ENCODE data around the gene OPTC. TPM values are rescaled to one million over a fixed set of nuclear protein-coding genes. Genes with fewer than 3 reads are reported as not detected.

Gene OPTC
- total RNA-seq, 3 donors from 2014 or later: not detected

DNA sequence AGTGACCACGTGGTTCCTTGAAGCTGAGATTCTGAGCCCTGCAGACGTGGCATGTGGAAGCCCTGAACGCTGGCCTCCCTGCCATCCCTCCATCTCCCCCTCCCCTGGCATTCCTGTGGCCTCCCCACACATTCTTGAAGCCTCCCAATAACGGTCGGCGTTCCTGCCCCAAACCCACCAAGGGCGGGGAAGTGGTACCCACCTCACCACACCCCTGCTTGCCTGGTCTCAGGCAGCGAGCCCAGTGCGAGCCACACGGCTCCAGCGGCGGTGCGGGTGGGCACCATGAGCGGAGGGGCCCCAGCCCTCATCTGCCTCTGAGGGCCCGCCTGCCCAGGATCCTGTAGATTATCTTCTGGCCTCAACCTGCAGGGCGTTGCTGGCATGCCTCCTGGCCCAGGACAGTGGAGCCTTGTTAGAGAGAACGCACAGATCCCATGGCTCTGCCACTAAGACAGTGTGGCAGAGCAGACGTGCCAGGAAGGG lies 38.9 kb upstream of the OPTC start:
- no peak overlapping the region for H3K4me3 ChIP-seq
- no peaks in the 10 kb centered on the region for H3K27me3 ChIP-seq
- no peaks in the 10 kb centered on the region for H3K9me3 ChIP-seq
- no peak for TF ChIP-seq POLR2AphosphoS5 (IDR thresholded peaks at IDR 0.05)
- TF ChIP-seq, protein P1, sequence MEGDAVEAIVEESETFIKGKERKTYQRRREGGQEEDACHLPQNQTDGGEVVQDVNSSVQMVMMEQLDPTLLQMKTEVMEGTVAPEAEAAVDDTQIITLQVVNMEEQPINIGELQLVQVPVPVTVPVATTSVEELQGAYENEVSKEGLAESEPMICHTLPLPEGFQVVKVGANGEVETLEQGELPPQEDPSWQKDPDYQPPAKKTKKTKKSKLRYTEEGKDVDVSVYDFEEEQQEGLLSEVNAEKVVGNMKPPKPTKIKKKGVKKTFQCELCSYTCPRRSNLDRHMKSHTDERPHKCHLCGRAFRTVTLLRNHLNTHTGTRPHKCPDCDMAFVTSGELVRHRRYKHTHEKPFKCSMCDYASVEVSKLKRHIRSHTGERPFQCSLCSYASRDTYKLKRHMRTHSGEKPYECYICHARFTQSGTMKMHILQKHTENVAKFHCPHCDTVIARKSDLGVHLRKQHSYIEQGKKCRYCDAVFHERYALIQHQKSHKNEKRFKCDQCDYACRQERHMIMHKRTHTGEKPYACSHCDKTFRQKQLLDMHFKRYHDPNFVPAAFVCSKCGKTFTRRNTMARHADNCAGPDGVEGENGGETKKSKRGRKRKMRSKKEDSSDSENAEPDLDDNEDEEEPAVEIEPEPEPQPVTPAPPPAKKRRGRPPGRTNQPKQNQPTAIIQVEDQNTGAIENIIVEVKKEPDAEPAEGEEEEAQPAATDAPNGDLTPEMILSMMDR (IDR thresholded peaks at IDR 0.05): no peak
- TF ChIP-seq POLR2A (IDR thresholded peaks at IDR 0.05): no peak
- H3K4me1 ChIP-seq: no peaks in the 10 kb centered on the region
- no peak for DNase-seq (ENCODE audit: low spot score in 2 of 2)
- H3K27ac ChIP-seq: no peak overlapping the region
- intact Hi-C loops (cut with DNase I; ENCODE audit: low total_unique reads): no loop called here
- no peaks in the 10 kb centered on the region for H3K36me3 ChIP-seq

GRCh38 chr1:203455706-203456105 lies 38.2 kb upstream of the OPTC start:
- TF ChIP-seq, protein P1 (IDR thresholded peaks at IDR 0.05): no peak
- no peak for TF ChIP-seq POLR2AphosphoS5 (IDR thresholded peaks at IDR 0.05)
- no peak for TF ChIP-seq POLR2A (IDR thresholded peaks at IDR 0.05)
- Histone ChIP-seq H3K4me1 (no peaks in the 10 kb centered on the region), H3K36me3 (no peaks in the 10 kb centered on the region), H3K27ac (no peak overlapping the region), H3K27me3 (no peaks in the 10 kb centered on the region), H3K4me3 (no peak overlapping the region), H3K9me3 (no peaks in the 10 kb centered on the region)
- no peak for DNase-seq (ENCODE audit: low spot score in 2 of 2)
- intact Hi-C loops (cut with DNase I; ENCODE audit: low total_unique reads): no loop called here

GRCh38 chr1:203456577-203456976 lies 37.4 kb upstream of the OPTC start:
- H3K4me1 ChIP-seq: no peaks in the 10 kb centered on the region
- H3K4me3 ChIP-seq: no peak overlapping the region
- intact Hi-C loops (cut with DNase I; ENCODE audit: low total_unique reads): no loop called here
- DNase-seq (ENCODE audit: low spot score in 2 of 2): no peak
- no peaks in the 10 kb centered on the region for H3K36me3 ChIP-seq
- TF ChIP-seq POLR2A (IDR thresholded peaks at IDR 0.05) (no peak), POLR2AphosphoS5 (IDR thresholded peaks at IDR 0.05) (no peak)
- TF ChIP-seq, protein P1 (IDR thresholded peaks at IDR 0.05): no peak
- no peaks in the 10 kb centered on the region for H3K27me3 ChIP-seq
- H3K9me3 ChIP-seq: no peaks in the 10 kb centered on the region
- H3K27ac ChIP-seq: no peak overlapping the region

DNA sequence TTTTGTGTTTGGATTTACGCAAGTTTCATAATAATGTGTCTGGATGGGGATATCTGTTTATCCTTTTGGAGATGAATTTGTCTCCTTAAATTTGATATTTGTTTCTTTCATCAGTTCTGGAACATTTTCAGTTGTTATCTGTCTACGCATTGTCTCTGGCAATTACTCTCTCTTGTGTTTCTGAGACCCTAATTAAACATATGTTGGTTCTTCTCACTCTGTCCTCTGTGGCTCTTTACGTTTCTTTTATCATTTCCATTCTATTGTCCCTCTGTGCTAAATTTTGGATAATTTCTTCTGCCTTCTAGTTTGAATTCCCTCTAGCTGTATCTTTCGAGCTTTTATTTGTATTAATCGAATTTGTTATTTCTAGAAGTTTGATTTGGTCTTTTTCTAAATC lies 35.9 kb upstream of the OPTC start:
- H3K36me3 ChIP-seq: no peaks in the 10 kb centered on the region
- no peaks in the 10 kb centered on the region for H3K9me3 ChIP-seq
- no peak overlapping the region for H3K27ac ChIP-seq
- TF ChIP-seq POLR2A (IDR thresholded peaks at IDR 0.05): no peak
- TF ChIP-seq, protein P1 (IDR thresholded peaks at IDR 0.05): no peak
- no peak for TF ChIP-seq POLR2AphosphoS5 (IDR thresholded peaks at IDR 0.05)
- H3K27me3 ChIP-seq: no peaks in the 10 kb centered on the region
- no peak for DNase-seq (ENCODE audit: low spot score in 2 of 2)
- H3K4me1 ChIP-seq: no peaks in the 10 kb centered on the region
- H3K4me3 ChIP-seq: no peak overlapping the region
- intact Hi-C loops (cut with DNase I; ENCODE audit: low total_unique reads): no loop called here

DNA sequence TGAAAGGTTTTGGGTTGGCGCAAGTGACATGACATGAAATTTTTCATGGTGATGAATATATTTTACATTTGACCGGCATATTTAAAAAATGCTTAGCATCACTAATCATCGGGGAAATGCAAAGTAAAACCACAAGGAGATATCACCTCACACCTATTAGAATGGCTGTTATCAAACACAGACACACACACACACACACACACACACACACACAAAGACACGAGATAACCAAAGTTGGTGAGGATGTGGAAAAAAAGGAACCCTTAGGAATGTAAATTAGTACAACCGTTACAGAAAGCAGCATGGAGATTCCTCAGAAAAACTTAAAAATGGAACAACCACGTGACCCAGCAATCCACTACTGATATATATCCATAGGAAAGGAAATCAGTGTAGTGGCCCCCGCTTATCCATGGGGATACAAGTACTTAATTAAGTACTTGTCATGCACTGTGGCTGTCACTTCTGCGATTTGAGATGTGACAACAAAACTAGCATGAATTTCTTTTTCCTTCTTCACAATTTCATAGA lies 34.2 kb upstream of the OPTC start:
- intact Hi-C loops (cut with DNase I; ENCODE audit: low total_unique reads): no loop called here

More for the DNA sequence above, 34.2 kb upstream of the OPTC start:
- Histone ChIP-seq H3K4me1 (peaks cover 7 to 9% of the 10 kb centered on the region in 2 donors), H3K9me3 (no peaks in the 10 kb centered on the region), H3K27ac (no peak overlapping the region), H3K27me3 (no peaks in the 10 kb centered on the region), H3K4me3 (no peak overlapping the region), H3K36me3 (no peaks in the 10 kb centered on the region)
- no peak for DNase-seq (ENCODE audit: low spot score in 2 of 2)
- TF ChIP-seq, protein P1 (IDR thresholded peaks at IDR 0.05): no peak
- TF ChIP-seq POLR2A (IDR thresholded peaks at IDR 0.05) (no peak), POLR2AphosphoS5 (IDR thresholded peaks at IDR 0.05) (no peak)

Measured in breast epithelium (tissue), 4 donors.